GM18519 (cell line): ENCODE measurements around the gene TYMS.
"Not testable (repeated sequence)": the region's sequence is repeated elsewhere in the genome, so short reads cannot be mapped to it uniquely, and the experiment has no call there.

Experiments
- ATAC-seq: cut with Tn5 transposase; IDR thresholded peaks from one replicate; pipeline ENCODE4 v1.9.1; 2021; ENCODE audit warnings: mild to moderate bottlenecking, moderate library complexity; ENCODE audit not compliant: unreplicated experiment, low FRiP score

TYMS gene

DNA sequence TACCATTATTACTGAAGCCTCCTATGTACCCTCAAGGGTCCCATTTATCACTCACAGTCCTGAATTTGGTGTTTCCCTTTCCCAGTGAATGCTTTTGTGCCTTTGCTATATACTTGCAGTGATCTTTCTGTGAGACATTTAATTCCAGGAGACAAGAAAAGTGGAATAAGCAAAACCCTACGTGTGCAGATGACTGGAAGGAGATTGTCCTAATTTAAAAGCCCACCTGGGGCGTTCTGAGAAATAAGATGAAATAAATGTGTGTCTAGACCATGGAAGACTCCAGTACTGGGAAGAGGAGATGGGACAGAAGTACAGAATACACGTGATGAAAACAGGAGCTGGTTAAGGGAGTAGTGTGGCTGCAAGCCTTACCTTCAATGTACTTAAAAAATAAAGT, 19.3 kb downstream of the TYMS start:
- ATAC-seq: no peak

- no peak for ATAC-seq
Observed at GRCh38 chr18:677145-677544, 19.7 kb downstream of the TYMS start.

- ATAC-seq: no peak
Observed at GRCh38 chr18:677951-678381, 20.5 kb downstream of the TYMS start.

DNA sequence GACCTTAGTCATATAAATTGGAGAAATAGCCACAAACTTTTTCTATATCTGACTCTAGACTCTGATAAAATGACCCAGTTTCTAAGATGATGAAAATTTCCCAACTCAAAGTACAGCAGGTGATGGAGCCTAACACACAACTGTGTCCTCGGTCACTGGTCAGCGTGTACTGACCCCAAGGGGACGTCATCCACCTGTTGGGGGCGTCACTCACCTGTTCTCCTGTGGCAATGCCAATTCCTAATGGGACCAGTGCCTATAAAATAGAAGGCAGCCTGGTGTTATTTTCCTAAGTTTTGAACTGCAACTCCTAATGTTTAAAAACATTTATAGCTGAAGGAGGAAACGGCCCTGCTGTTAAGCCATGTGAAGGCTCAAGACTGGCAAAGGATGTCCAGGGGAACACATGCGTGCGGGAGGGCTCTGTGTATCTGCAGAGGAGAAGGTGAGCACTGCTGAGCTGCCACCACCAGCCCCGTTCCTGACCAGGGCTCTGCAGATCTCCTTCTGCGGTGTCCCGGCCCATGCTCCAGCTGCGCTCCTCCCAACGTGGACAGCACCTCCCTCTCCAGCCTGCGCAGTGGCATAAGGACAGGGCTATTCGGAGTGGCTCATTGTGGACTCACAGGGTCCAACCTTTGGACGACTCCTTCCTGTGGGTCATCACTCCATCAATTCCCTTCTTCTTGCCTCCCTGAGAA, 21.2 kb downstream of the TYMS start:
- ATAC-seq: no peak

- ATAC-seq: no peak
Observed at GRCh38 chr18:679516-679915, 22.1 kb downstream of the TYMS start.

DNA sequence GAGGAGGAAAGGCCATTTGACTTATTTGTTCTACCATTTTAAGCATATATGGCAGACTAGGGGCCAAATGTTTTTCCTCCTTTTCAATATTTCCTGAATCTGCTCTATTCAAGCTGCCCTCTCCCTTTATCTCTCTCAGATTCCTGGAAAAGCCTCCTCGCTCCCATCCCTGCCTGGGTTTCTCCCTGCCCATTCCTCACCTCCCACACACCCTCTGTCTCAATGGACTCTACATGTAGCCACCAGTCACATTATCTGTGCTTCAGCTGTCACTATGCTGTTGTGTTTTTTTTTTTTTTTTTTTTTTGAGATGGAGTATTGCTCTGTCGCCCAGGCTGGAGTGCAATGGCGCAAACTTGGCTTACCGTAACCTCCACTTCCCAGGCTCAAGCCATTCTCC, 22.9 kb downstream of the TYMS start:
- ATAC-seq: no peak

- ATAC-seq: no peak
Observed at GRCh38 chr18:681985-682384, 24.5 kb downstream of the TYMS start.

GRCh38 chr18:682416-682815, 25.0 kb downstream of the TYMS start:
- ATAC-seq: not testable (repeated sequence)

DNA sequence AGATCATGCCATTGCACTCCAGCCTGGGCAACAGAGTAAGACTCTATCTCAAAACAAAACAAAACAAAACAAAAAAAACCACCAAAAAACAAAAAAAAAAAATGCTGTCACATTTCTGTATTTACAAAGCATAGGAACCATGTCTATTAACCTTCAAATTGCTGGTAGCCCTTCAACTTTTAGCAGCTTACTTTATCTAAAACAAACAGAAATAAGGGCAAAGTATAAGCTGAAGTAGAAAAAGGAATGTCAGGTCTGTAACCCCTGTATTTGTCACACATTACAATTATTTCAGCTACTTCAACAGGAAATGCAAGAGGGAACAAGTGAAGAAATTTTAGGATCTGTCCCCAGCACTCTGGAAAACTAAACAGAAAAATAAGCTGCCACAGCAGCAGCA, 25.4 kb downstream of the TYMS start:
- ATAC-seq: no peak

DNA sequence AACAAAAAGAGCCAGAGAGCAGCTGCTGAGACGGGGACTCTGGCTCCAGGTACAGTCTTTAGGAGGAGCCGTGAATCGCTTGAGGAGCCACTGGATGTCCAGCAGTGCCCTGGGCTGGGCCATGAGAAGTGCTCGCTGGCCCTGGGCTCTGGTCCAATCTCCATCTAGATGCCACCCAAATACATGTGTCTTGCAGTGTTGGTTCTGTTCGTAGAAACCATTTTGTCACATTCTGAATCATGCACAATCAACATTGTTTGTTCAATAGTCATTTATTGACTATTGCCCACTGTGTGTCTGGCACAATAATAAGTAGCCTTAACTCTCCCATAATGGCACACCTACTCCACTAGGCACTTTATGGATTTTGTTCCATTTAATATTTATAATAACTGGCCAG, 26.1 kb downstream of the TYMS start:
- no peak for ATAC-seq

- no peak for ATAC-seq
Observed at GRCh38 chr18:685438-685837, 28.0 kb downstream of the TYMS start.

DNA sequence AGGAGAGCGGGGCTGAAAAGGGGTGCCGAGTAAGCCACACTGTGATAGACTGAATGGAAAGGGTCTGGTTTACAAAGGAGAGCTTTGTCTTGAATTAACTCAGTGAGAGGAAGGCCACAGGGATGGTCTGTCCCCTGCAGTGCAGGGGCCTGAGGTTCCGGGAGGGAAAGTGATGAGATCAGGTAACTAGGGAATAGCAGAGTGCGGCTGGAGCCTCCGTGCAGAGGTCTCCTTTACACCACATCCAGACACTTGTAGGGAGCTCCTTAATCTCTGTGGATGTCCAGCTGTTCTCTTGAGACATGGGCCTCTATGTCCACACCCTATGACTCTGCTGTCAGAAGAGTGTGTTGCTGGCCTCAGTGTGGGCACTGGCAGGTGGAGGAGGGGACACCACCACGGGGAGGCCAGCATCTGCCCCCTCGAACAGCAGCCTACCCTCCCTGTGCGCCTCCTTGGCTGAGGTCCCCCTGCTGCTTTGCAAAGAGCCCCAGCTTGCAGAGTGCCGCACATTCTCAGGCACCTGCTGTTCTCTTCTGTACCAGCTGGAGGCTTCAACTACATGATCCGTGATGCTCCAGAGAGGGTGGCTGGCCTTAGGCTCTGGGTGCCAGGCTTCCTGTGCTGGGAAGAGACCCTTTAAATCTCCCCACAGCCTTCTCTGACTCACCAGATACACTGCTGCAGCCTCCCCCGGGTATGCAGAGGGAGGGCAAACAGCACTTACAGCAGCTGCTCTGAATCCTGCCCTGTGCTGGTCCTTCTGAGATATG, 29.1 kb downstream of the TYMS start:
- no peak for ATAC-seq

DNA sequence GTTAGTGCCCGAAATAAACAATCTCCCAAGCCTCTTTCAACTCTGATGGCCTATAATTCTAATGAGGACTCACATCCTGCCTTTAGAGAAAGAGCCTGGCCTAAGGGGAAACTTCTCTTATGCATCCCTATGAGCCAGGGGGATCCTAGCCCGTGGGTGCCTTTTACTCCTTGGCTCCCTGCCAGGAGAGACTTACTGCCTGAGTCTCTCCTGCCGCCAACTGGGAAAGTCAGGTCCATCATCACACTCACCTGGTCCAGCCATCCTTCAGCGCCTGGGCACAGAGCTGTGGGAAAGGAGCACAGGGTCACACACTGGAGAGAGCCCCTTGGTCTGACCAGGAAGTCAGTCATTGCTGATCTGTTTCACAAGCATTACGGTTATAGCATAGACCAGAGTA, 30.9 kb downstream of the TYMS start:
- no peak for ATAC-seq

- ATAC-seq: no peak
Observed at GRCh38 chr18:692824-693223, 35.4 kb downstream of the TYMS start.

- no peak for ATAC-seq
Observed at GRCh38 chr18:693466-694187, 36.2 kb downstream of the TYMS start.

DNA sequence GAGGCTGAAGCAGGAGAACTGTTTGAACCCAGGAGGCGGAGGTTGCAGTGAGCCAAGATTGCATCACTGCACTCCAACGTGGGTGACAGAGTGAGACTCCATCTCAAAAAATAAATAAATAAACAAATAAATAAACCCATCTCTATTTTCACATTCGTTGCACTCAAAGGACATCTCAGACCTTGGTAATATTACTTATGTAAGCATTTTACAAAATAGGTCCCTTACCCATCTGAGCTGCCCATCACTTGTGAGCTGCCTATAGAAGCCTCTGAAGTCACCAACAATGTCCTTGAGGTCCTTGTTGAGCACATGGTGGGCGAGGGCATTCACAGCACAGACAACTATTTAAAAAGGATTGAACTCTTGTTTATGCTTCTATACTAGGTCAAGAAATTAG, 39.6 kb downstream of the TYMS start:
- ATAC-seq: no peak

DNA sequence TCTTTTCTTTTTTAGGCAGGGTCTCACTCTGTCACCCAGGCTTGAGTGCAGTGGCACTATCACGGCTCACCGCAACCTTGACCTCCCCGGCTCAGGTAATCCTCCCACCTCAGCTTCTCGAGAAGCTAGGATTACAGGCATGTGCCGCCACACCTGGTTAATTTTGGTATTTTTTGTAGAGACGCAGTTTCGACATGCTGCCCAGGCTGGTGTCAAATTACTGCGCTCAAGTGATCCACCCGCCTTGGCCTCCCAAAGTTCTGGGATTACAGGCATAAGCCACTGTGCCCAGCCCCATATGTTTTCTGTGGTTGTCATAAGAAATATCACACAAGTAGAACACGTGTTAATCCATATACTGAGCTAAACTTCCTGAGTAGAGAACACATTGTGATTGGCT, 40.3 kb downstream of the TYMS start:
- ATAC-seq: no peak

- no peak for ATAC-seq
Observed at GRCh38 chr18:703213-703967, 45.9 kb downstream of the TYMS start.

- ATAC-seq: no peak
Observed at GRCh38 chr18:706405-706804, 49.0 kb downstream of the TYMS start.

DNA sequence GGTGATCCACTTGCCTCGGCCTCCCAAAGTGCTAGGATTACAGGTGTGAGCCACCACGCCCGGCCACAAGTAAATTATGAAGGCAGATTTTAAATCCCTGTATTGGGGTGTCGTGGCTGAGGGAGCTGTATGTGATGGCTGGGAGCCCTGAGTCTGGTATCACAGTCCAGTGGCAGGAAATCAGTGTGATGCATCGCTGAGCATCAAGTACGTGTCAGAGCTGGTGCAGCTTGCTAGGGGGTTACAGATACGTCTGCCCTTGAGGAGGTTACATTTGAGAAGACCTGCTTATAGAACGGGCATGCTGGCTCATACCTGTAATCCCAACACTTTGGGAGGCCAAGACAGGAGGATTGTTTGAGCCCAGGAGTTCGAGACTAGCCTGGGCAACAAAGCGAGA, 50.6 kb downstream of the TYMS start:
- no peak for ATAC-seq

DNA sequence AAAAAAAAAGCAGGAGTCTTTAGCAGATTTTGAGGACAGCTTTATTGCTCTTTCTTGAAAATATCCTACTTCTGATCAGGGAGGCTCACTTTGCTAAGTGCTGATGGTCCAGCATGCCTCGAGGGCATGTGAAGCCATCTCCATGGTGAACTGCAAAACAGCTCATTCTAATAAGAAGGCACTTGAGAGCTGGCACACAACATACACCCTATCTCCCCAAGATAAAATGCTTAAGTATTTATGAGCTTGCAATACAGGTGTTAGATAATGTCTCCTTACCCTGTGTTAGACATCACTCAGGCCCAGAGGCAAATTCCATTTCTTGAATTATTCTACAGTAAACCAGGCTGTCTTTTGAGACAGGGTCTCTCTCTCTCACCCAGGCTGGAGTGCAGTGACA, 52.3 kb downstream of the TYMS start:
- ATAC-seq: no peak
